ENCODE results near the gene GCC2.
"Not testable (repeated sequence)": the region's sequence is repeated elsewhere in the genome, so short reads cannot be mapped to it uniquely, and the experiment has no call there.

The GCC2 gene

GRCh38 chr2:108448678-108449409 is at the start of gene GCC2:
Gene GCC2 (plus strand): TSS chr2:108449206. CDS start chr2:108449275, 69 bp downstream.
- DNase-seq, result peak; percentile 97

DNA sequence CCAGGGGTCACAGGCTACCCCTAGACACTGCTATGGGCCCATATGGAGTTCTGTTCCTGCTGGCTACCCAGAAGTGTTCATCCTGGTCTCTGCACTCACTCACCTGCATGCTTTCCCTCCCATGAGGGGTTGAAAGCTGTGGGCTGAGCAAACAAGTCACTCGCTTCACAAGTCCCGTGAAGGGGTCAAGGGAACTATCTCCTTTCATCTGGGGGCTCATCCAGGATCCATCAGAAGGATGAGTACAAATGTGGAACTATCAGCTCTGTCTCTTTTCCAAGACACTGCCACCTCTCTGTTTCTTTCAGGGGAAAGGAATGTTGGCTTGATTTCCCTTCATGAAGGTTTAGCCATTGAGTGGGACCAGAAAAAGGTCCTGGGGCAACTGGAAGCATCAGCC is 49.5 kb upstream of the GCC2 start:
- no peak for DNase-seq

- DNase-seq, result no peak
Measured at GRCh38 chr2:108401800-108402199, 47.2 kb upstream of the GCC2 start.

- no peak for DNase-seq
Measured at GRCh38 chr2:108403494-108403893, 45.5 kb upstream of the GCC2 start.

- no peak for DNase-seq
Measured at GRCh38 chr2:108404784-108405397, 44.1 kb upstream of the GCC2 start.

- DNase-seq, result no peak
Measured at GRCh38 chr2:108407864-108408729, 40.9 kb upstream of the GCC2 start.

DNA sequence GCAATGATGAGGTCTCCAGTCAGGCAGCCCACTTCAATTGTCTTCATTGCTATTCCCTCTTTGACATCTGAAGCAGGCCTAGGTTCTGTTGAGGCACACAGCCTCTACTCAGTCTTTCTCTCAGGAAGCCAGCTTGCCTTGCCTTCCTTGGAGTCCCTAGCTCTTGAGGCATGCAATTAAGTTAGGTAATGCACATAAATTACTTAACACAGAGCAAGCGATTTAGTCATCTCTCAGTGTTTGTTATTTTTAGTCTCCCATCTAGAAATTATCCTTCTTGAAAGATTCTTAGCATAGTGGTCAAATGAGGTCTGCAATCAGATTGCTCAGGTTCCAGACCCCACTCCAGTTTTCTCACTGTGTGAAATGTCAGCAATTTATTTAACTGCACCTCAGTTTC is 39.2 kb upstream of the GCC2 start:
- no peak for DNase-seq

GRCh38 chr2:108412995-108413710 is 35.9 kb upstream of the GCC2 start:
- DNase-seq, result no peak

DNA sequence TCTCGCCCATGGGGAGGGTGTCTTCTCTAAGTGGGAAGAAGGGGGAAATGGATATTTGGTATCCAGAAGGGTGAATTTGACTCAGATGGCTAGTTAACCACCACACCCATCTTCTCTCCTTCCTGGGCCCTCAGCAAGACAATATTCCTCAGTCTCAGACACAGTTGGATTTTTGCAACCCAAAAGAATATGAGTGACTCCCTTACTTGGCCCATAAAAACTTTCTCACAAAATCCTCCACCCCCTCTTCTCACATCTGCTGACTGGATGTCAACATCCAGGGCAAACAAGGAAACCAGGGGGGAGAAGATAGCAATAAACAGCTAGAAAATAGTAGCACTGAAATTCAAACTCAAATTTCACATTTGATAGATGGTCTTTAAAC is 35.3 kb upstream of the GCC2 start:
- no peak for DNase-seq

GRCh38 chr2:108414256-108414876 is 34.6 kb upstream of the GCC2 start:
- DNase-seq, result no peak

DNA sequence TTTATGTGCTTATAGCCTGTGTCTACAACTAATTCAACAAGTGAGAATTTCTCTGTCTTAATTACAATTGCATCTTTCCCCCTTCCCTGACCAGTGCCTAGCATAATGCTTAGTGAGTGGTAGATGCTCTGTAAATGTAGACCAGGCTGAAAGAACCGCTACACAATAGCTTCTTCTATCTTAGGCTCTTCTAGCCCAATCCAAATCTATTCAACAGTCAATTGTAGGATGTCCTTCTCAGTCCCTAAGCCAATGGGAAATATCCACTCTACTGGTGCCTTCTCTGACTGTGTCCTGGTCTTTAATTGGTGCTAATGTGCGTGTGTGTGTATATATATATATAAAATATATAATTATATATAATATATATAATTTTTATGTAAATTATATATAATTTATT is 34.1 kb upstream of the GCC2 start:
- no peak for DNase-seq

- no peak for DNase-seq
Measured at GRCh38 chr2:108417254-108417653, 31.8 kb upstream of the GCC2 start.

DNA sequence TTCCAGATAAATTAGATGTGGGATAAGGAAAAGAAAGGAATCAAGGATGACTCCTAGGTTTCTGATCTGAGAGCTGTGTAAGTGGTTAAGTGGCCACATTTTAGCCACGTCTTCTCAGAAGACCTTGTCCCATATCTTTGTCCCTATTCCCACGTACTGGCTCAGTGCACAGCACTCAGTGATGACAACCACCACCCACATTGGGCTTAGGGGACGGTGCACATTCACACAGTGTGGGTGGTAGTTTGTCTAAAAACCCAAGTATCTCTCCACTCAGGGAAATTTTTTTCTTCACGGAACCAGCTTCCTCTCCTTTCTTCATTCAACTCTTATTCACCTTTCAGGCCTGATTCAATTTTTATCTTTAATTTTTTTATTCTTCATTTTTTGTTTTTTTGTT is 30.6 kb upstream of the GCC2 start:
- DNase-seq, result no peak

GRCh38 chr2:108423067-108423466 is 25.9 kb upstream of the GCC2 start:
- no peak for DNase-seq

DNA sequence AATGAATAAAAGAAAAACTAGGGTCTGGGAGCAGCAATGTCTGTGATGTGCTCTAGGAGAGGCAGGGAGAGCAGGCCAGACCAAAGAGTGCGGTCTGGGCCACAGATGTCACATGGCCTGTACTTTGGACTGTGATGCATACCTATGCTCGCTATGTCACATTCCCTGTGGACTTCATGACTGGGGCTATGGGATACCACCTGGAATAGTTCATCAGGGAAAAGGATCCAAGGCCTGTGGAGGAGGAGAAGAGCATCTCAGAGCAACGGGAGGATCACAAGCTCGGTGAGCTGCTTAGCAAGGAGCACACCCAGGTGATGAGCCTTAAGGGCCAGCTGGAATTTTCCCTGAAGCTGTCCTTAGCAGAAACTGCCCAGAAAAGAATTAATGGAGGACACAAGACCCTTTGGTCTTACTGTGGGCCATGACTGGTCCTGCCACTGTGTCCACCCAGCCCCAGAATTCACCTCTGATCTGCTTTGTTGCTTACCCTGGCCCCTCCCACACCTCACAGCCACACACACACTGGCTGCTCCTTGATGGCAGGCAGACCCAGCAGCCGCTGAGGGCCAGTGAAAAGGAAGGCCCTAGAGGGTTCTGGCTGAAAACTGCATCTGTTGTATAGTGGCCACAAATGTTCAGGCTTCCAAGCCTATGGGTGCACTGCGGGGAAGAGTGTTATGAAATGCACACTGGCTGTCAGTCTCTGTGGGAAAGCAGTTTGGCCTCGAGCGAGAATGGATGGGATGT is 25.3 kb upstream of the GCC2 start:
- no peak for DNase-seq

DNA sequence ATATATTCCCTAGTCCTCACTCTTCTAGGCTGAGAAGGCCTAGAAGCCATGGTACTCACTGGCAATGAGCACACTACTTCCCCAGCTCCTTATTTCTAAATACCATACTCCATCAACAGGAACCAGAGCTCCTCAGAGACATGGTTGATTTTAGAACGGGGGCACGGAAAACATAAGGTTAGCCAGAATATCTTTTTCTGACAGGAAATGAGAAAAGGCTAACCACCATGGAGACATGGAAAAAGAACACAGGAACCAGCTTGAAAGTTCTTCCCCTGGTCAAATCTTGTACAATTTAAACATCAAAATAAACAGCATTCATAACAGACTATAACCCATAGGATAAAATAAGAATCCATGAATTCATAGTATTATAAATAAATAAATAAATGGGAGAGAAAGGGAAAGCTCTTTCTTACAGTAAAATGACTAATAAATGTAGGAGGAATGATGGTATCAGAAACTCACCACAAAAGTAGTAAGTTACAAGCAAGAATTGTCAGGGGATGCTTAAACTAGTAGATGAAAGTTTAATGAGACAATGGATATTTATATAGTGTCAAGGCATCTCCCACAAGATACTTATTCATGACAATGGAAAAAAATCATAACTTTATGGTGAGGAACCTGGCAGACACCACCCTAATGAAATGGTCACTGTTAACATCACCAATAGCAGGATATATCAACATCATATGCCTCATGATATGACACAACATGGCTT is 20.6 kb upstream of the GCC2 start:
- no peak for DNase-seq

DNA sequence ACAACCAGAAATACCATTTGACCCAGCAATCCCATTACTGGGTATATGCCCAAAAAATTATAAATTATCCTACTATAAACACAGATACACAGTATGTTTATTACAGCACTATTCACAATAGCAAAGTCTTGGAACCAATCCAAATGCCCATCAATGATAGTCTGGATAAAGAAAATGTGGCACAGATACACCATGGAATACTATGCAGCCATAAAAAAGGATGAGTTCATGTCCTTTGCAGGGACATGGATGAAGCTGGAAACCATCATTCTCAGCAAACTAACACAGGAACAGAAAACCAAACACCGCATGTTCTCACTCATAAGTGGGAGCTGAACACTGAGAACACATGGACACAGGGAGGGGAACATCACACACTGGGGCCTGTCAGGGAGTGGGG is 13.4 kb upstream of the GCC2 start:
- not testable (repeated sequence) for DNase-seq

DNA sequence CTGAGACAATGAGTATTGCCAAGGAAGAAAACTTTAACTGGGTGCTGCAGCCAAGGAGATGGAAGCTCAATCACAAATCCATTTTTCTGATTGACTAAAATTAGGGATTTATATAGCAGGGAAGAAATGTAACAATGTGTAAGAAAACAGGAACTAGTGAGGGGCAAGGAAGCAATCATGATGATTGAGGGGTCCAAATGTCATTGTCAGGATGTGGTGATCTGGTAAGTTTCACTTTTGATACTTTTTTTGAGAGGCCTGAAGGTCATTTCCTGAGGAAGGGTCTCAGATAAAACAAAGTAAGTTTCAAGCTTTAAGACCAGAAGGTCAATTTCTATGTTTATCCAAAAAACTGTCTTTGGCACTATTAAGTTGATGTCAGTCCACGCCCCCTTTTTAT is 12.0 kb upstream of the GCC2 start:
- no peak for DNase-seq

- no peak for DNase-seq
Measured at GRCh38 chr2:108441712-108442111, 7.3 kb upstream of the GCC2 start.

DNA sequence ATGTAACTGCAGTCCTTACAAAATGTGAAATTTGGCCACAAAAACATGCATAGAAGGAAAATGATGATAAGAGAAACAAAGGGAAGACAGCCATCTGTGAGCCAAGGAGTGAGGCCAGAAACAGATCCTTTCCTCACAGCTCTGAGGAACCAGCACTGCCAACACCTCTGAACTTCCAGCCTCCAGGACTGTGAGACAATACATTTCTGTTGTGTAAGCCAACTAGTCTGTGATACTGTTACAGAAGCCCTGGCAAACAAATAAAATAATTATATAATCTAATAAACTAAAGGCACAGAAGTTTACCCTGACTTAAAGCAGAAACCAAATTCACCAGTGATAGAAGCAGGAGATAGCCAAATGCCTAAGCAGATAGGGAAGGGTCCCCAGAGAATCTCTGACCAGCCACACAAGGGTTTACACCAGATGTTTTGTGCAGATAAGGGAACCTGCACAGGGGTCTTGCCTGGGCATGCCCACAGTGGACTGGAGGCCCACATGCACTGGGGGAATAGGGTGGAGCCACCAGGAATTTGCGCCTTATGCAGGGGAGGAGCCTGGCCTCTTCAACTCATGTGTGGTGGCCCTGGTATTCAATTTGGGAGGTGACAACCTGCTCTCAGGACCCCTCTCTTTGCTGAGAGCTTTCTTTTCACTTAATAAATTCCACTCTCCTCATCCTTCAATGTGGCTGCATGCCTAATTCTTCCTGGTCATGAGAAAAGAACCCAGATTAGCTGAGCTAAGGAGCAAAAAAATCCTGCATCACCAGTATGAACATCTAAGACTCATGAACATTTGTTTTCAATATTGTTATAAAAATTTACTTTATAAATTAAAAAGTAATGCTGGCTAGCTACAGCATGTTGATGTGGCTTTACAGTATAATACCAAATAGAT is 3.8 kb upstream of the GCC2 start:
- no peak for DNase-seq
